SU-DHL-6 (cell line): ENCODE results near the gene RAD51B.

ENCODE experiments used
- H2AFZ ChIP-seq: fragments of 200-600 bp; sonication (generic); 2 replicates; pipeline ENCODE4 v1.6.1; 2014; ENCODE audit warnings: low read depth, mild to moderate bottlenecking, moderate library complexity, mixed read lengths, antibody characterized with exemption, low read length; ENCODE audit not compliant: severe bottlenecking
- H3F3A ChIP-seq: fragments of 200-600 bp; shearing (Covaris generic); 2 replicates; pipeline ENCODE4 v1.6.0; 2016; ENCODE audit warnings: antibody characterized with exemption, mild to moderate bottlenecking; ENCODE audit not compliant: insufficient read depth
- H3K27ac ChIP-seq: fragments of 200-600 bp; sonication (generic); 2 replicates; pipeline ENCODE4 v1.5.1; 2016; ENCODE audit warnings: low read depth, mild to moderate bottlenecking, low read length, moderate library complexity, mixed read lengths
- H3K27me3 ChIP-seq: fragments of 200-600 bp; sonication (generic), shearing (Covaris generic); 2 replicates; pipeline ENCODE4 v1.6.0; 2014; ENCODE audit warnings: mild to moderate bottlenecking, low read length
- H3K36me3 ChIP-seq: fragments of 200-600 bp; sonication (generic); 2 replicates; pipeline ENCODE4 v1.6.1; 2014; ENCODE audit warnings: mild to moderate bottlenecking, low read length, mixed read lengths
- H3K4me2 ChIP-seq: fragments of 300-600, 200-600 bp; shearing (Covaris generic), sonication (generic); 2 replicates; pipeline ENCODE4 v1.6.0; 2014; ENCODE audit warnings: low read length, low read depth, mild to moderate bottlenecking; ENCODE audit not compliant: poor library complexity, severe bottlenecking
- H3K4me3 ChIP-seq: fragments of 200-600 bp; sonication (generic); 2 replicates; pipeline ENCODE4 v1.5.1; 2014; ENCODE audit warnings: antibody characterized with exemption, low read length, mild to moderate bottlenecking, mixed read lengths; ENCODE audit not compliant: insufficient read depth, poor library complexity, severe bottlenecking
- H3K79me2 ChIP-seq: fragments of 200-600 bp; sonication (generic); 2 replicates; pipeline ENCODE4 v1.6.1; 2014; ENCODE audit warnings: mild to moderate bottlenecking, low read length, moderate library complexity; ENCODE audit not compliant: insufficient read depth
- H3K9ac ChIP-seq: fragments of 200-600 bp; sonication (generic); 2 replicates; pipeline ENCODE4 v1.7.0; 2014; ENCODE audit warnings: mild to moderate bottlenecking, low read length
- H3K9me2 ChIP-seq: fragments of 200-600 bp; sonication (generic); replicated peaks from 2 replicates; pipeline ENCODE4 v1.6.1; 2014; ENCODE audit warnings: low read length; ENCODE audit not compliant: insufficient read depth
- H3K9me3 ChIP-seq: fragments of 200-600 bp; sonication (generic); 2 replicates; pipeline ENCODE4 v1.6.1; 2014; ENCODE audit warnings: low read length, mixed read lengths; ENCODE audit not compliant: insufficient read depth
- H4K20me1 ChIP-seq: fragments of 200-600 bp; sonication (generic); 2 replicates; pipeline ENCODE4 v1.6.1; 2014; ENCODE audit warnings: low read depth, mild to moderate bottlenecking, antibody characterized with exemption, low read length, moderate library complexity, mixed read lengths
- CTCF ChIP-seq: fragments of 200-600 bp; sonication (generic); IDR thresholded peaks from one replicate; pipeline ENCODE4 v1.5.1; 2017; ENCODE audit warnings: antibody characterized with exemption, mild to moderate bottlenecking, low read length, moderate library complexity; ENCODE audit not compliant: insufficient read depth, poor library complexity, severe bottlenecking
- EZH2phosphoT487 ChIP-seq: fragments of 200-600 bp; sonication (generic), shearing (Covaris generic); conservative IDR thresholded peaks from 2 replicates; pipeline ENCODE4 v1.6.1; 2018; ENCODE audit warnings: mild to moderate bottlenecking, antibody characterized with exemption, low read length, moderate library complexity, mixed read lengths

Gene RAD51B

GRCh38 chr14:68573722-68574121 lies 754.1 kb downstream of the RAD51B start:
- Histone ChIP-seq H3K27me3 (no peaks in the 10 kb centered on the region), H3K9me2 (no peaks in the 10 kb centered on the region), H3K9ac (no peak overlapping the region), H3K27ac (no peak overlapping the region), H3F3A (no peaks in the 10 kb centered on the region), H2AFZ (no peak overlapping the region), H3K79me2 (no peaks in the 10 kb centered on the region), H4K20me1 (no peaks in the 10 kb centered on the region), H3K4me2 (no peak overlapping the region), H3K9me3 (no peaks in the 10 kb centered on the region), H3K36me3 (no peaks in the 10 kb centered on the region), H3K4me3 (no peak overlapping the region)
- TF ChIP-seq CTCF (no peak), EZH2phosphoT487 (no peak)

- Histone ChIP-seq H3K36me3 (no peaks in the 10 kb centered on the region), H3K4me2 (no peak overlapping the region), H3K27ac (no peak overlapping the region), H3K79me2 (no peaks in the 10 kb centered on the region), H3F3A (no peaks in the 10 kb centered on the region), H2AFZ (no peak overlapping the region), H3K9me3 (no peaks in the 10 kb centered on the region), H3K4me3 (no peak overlapping the region), H3K9ac (no peak overlapping the region), H4K20me1 (no peaks in the 10 kb centered on the region), H3K9me2 (no peaks in the 10 kb centered on the region), H3K27me3 (no peaks in the 10 kb centered on the region)
- TF ChIP-seq EZH2phosphoT487 (no peak), CTCF (no peak)
Observed at GRCh38 chr14:68574461-68574860, 754.9 kb downstream of the RAD51B start.

- Histone ChIP-seq H3F3A (no peaks in the 10 kb centered on the region), H4K20me1 (no peaks in the 10 kb centered on the region), H3K79me2 (no peaks in the 10 kb centered on the region), H3K27ac (no peak overlapping the region), H3K9me2 (no peaks in the 10 kb centered on the region), H3K36me3 (no peaks in the 10 kb centered on the region), H3K4me3 (no peak overlapping the region), H3K9ac (no peak overlapping the region), H3K4me2 (no peak overlapping the region), H3K9me3 (no peaks in the 10 kb centered on the region), H2AFZ (no peak overlapping the region), H3K27me3 (no peaks in the 10 kb centered on the region)
- TF ChIP-seq CTCF (no peak), EZH2phosphoT487 (no peak)
Observed at GRCh38 chr14:68574906-68575305, 755.3 kb downstream of the RAD51B start.
